HS-5 (cell line): ENCODE measurements around the gene HHIPL1.
"Not testable (repeated sequence)": the region's sequence is repeated elsewhere in the genome, so short reads cannot be mapped to it uniquely, and the experiment has no call there.

Experiments
- DNase-seq: peaks from one replicate; pipeline ENCODE4 v3.0.0-alpha.2; 2012; ENCODE audit warnings: low read depth

HHIPL1 gene

DNA sequence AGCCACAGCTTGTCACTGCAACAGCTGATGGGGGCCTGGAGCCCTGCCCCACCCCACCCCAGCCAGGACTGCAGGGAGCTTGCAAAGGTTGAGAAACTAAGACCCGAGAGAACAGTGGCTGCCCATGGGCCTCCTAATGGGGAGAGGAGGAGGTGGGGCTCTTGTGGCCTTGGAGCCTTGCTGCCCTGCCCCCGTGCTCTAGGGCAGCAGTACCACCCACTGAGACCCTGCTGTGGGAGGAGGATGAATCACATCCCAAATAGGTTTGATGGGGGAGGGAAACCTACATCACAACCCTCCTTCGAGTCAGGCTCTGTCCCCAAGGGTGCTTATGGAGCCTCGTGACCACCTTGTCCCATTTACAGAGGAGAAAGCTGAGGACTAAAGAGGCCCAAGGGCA is 15.9 kb downstream of the HHIPL1 start:
- DNase-seq: no peak

DNA sequence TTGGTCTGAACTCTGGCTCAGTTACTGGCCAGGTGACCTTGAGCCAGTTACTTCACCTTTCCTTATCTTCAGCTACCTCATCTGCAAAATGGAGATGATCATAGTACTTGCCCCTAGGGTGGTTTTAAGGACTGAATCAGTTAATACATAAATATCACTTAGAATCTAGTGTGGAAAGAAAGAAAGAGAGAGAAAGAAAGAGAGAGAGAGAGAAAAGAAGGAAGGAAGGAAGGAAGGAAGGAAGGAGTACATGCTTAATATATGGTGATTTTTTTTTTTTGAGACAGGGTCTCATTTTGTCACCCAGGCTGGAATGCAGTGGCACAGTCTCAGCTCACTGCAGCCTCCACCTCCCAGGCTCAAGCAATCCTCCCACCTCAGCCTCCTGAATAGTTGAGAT is 16.3 kb downstream of the HHIPL1 start:
- not testable (repeated sequence) for DNase-seq

DNA sequence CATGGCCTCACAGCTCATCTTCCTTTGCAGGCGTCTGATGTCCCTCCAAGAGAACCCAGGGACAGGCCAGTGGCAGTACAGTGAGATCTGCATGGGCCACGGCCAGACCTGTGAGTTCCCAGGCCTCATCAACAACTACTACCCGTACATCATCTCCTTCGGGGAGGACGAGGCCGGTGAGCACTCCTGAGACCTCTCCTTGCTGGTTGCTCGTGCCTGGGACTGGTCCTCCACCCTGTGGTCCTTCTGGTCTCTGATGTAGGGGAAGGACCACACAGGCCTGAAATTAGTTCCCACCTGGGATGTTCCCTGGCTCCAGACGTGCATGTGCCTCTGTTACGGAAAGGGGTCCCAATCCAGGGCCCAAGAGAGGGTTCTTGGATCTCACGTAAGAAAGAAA is 17.9 kb downstream of the HHIPL1 start:
- no peak for DNase-seq

DNA sequence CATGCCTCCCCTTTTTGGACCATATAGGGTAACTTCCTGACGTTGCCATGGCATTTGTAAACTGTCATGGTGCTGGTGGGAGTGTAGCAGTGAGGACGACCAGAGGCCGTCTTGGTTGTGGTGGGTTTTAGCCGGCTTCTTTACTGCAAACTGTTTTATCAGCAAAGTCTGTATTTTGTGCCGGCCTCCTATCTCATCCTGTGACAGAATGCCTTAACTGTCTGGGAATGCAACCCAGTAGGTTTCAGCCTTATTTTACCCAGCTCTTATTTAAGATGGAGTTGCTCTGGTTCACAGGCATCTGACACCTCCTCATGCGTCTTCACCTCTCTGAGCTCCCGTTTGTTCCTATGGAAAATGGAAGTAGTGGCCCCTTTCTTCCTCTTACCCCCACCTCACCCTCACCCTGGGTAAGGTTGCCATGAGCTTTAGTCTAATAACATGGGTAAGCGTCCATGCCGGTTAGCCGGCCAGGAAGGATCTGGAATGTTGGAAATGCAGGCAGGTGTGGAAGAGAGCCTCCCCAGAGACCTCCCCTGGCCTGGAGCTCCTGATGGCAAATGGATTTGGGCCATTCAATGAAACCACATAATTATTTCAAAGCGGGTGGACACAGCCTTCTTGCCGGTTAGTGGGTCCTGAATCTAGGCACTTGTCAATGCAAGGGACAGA is 18.6 kb downstream of the HHIPL1 start:
- no peak for DNase-seq

DNA sequence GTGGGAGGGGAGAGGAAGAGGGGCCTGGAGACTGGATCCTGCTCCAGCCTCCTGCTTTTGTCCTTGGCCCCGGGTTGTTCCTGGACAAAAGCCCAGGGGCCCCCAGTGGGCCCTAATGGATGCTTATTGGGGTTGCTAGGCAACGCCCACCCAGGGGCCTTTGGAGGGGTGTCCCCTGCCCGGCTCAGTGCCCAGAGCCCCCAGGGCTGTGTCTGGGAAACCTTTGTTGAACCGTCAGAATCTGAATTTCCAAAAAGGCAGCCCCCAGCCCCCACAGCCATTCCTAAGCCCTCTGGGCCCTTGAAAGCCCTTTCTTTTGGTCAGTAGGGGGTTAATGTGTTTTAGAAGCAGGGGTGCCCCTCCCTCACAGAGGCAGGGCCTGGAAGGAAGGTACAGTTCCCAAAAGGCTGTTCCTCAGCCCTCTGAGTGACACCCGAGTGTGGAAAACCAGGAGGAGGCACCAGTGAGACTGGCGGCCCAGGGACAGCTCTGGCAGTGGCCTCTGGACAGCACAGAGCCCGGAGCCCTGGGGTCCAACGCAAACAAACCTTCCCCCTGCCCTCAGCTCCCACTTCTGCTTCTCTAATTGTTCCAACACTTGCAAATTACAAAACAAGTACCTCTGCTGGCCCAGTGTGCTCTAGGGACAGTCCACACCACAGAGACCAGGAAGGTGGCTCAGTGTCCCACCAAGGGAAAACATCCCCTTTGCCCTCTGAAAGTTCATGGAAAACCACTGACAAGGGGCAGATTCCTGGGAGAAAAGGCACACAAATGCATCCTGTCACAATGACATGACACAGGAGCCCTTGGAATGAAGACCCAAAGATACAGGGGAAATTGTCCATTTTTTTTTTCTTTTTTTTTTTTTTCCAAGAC is 19.4 kb downstream of the HHIPL1 start:
- no peak for DNase-seq

DNA sequence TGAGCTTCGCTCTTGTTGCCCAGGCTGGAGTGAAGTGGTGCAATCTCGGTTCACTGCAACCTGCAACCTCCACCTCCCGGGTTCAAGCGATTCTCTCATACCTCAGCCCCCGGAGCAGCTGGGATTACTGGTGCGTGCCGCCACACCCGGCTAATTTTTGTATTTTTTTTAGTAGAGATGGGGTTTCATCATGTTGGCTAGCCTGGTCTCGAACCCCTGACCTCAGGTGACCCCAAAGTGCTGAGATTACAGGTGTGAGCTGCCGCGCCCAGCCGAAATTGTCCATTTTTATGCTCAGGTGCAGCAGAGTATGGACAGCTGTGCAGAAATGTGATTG is 20.0 kb downstream of the HHIPL1 start:
- no peak for DNase-seq

DNA sequence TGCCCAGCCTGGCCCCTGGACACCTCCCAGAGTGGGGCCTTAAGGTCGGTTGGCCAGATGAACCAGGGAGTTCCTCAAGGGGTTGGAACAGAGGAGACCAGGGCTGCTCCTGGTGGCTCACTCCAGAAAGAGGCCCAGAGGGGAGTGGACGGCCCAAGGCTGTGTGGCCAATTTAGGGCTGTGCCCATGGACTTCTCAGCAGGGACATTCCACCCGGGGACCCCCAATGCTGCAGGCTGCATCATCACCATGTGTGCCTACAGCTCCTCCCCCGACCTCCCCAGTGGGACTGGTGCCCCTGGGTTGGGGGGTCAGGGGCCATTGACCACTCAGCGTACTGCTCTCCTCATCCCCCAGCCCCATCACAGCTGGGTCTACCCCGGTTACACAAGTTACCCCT is 21.6 kb downstream of the HHIPL1 start:
- DNase-seq: no peak

DNA sequence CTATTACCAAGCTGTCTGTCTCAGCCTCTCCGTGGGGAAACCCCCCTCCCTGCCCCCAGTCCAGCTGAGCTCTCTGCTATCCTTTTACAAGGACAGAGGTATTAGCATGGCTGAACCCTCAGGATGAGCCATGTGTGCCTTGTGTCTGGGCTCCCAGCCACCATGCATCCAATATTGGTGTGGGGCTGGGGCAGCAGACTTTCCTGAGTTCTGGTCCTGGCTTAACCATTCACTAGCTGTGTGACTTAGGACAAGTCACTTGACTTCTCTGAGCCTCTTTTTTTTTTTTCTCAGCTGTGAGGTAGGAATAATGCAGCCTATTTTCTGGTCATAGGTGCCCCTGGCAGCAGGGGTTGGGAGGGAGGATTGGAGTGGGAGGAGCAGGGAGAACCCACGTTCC is 22.1 kb downstream of the HHIPL1 start:
- DNase-seq: no peak

DNA sequence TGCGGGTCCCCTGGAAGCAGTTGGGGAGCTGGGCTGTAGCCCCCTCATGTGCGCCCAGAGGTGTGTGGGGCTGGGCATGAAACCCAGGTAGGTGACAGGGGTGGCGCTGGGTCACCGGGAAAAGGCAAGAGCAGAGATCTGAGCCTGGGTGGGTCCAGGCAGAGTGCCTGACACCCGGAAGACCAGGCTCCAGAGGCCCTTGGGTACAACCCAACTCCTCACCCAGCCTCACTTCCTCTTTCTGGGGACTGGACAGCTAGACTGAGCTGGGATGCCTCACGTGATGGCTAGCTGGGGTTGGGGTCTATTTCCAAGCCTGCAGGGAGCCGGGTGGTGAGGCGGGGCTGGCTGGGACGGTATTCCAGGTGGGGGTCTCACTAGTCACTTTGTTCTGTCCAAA is 22.9 kb downstream of the HHIPL1 start:
- DNase-seq: no peak

DNA sequence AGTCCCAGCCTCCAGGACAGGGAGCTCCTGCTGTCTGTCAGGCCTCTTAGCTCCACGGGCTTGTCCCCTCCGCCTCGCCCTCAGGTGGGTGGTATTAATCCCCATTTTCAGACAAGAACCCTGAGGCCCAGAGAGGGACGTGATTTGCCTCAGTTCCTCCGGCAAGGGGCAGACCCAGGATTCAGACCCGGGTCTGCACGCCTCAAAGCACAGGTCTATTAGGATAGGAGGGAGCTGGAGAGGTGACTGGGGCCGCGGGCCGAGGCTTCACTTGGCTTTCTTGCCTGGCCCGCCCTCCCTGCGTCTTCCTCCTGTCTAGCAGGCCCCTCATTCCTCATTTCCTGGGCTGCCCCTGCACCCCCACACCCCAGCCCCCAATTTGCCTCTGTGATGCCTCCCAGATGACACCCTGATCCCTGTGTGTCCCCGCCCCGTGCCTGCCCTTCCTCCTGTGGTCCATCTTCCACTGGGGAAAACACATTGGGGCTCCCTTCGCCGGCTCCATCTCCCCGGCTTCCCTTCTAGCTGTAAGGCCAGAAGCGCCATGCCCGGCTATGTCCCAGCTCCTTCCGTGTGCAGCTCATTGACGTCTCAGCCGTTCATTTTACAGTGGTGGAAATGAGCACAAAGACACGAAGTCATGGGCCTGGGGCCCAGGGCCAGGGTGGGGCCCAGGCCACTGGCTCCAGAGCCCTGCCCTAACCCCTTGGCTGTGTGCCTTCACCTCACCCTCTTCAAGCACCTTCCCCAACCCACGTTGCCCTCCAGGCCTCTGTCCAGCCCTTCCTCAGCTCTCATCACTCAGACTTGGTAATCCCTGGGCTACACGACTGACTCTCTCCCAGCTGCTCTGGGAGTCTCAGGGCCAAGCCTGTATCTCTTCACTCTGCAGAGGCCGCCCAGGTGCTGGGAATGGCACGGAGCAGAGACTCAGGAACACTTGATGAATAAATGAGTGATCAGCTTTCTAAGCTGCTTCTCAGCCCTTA is 23.7 kb downstream of the HHIPL1 start:
- no peak for DNase-seq

DNA sequence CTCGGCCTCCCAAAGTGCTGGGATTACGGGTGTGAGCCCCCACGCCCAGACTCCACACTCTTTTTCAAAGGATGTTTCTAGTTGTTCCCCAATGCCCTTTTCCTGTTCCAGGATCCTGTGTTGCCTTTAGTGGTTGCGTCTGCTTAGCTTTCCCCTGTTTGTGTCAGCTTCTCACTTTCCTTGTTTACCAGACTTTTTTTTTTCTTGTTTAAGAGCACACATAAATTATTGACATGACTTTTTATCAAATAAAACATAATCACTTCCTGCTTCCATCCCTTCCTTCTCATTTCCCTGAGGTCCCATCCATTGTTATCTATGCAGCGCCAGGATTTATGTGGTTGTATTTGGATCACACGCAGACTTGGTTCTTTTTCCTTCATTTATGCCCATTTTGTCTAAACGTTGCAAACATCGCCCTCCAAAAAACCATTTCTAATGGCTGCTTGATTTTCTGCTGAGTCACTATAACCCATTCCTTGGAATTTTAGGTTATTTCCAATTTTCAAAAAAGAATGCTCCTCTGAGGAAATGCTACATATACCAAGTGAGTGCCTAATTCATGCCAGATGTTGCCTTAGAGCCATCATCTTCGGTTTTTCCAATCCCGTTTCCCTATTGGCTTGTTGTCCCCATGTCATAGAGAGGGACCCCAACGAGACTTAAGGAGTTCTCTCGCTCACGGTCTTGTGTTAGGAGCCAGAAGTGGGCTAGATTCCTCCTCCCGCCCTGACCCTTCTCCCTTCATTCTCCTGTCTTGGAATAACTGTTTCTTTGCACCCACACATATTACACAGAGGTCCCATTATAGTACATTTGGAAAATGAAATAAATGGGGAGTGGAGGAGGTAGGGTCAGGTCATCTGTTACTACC is 25.7 kb downstream of the HHIPL1 start:
- DNase-seq: no peak

DNA sequence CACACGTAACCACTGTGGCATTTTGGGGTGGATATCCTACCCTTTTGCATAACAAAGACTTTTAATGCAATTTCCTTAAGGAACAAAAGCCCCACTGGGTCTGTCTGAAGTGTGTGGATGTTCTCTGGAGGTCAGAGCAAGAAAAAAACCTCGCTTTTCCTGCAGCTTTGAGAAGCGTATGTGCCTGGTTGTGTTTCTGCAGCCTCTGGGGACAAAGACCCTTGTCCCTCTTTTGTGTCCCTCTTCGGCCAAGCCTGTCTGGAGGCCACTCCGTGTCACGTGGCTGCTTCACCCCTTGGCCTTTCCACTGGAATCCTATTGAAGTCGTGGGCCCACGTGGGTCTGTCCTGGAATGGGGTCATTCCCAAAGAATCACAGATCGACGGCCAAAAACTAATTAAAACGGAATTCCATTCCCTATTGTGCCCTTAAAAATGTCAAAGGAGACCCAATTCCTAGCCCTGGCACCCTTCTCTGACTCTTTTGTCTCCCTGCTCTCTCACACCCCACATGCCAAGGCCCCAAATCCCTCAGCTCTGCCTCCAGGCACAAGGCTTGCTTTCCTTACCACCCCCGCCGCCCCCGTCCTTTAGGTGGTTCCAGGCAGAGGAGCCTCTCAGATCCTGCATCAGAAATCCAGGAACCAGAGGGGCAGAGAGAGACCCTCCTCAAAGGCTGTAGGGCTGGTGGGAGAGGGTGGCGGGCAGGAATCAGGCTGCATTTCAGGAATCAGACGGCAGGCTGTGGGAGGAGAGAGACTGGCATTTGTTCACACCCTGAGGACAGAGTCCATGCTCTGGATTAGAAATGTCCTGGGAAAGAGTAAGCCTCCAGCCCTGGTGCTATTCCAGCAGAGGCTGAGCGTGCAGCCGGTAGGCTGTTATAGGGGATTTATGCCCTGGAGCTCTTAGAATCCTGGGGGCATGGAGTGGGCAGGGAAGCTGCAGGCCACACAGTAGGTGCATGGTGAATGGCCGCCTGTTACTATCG is 26.6 kb downstream of the HHIPL1 start:
- no peak for DNase-seq

DNA sequence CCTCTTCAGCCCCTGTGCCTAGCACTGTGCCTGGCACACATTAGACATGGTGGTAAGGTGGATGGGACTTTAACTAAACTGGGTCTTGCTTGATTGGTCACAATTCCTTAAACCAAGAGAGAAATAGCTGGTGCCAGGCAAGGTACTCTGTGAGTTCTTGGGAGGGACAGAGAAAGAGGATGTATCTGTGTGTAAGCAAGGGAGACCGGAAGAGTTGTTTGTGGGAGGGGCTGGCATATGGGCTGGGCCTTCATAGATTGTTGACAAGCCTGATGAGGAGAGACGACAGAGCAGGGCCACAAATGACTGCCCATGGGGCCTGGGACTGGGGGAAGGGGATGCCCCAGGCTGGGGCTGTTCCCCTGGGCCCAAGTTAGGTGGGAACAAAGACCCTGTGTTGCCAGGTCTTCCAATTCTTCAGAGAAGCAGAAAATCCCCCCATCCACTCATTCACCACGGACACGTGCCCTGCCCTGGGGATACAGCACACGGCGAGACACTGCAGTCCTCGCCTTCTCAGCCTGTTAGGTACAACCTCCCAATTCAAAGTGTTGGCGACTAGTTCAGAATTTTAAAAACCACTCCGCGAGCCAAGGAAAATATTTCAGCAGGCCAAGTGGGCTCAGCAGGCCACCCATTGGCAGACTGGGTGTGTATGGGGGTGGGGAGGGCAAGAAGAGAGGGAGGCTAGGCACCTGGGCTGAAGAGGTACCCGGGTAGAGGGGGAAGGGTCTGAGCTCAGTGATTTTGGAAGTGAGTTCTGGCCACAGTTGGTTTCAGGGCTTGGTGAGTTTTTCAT is 27.8 kb downstream of the HHIPL1 start:
- no peak for DNase-seq

DNA sequence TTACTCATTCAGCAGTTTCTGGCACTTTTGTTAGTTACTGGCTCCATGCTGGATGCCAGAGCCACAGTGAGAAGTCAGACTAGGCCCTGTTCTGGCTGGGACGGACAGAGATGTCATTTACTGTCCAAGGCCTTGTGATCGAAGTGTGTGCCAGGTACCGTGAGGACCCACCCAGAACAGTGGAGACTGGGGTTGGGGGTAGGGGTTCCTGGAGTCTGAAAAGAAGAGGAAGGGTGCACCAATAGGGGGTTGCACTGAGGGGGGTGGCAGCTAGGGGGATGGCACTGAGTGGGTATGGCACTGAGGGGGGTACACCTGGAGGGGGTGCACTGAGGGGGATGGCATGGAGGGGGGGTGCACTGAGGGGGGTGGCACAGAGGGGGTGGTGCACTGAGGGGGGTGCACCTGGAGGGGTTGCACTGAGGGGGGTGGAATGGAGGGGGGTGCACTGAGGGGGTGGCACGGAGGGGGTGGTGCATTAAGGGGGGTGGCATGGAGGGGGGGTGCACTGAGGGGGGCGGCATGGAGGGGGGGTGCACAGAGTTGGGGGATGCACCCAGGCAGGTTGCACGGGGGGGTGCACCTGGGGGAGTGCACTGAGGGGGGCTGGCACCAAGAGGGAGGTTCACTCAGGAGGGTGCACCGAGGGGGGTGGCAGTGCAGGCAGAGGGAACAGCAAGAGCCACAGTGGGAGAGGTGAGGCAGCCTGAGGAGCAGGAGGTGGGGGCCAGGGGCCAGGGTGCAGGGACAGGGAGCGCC is 28.6 kb downstream of the HHIPL1 start:
- no peak for DNase-seq

DNA sequence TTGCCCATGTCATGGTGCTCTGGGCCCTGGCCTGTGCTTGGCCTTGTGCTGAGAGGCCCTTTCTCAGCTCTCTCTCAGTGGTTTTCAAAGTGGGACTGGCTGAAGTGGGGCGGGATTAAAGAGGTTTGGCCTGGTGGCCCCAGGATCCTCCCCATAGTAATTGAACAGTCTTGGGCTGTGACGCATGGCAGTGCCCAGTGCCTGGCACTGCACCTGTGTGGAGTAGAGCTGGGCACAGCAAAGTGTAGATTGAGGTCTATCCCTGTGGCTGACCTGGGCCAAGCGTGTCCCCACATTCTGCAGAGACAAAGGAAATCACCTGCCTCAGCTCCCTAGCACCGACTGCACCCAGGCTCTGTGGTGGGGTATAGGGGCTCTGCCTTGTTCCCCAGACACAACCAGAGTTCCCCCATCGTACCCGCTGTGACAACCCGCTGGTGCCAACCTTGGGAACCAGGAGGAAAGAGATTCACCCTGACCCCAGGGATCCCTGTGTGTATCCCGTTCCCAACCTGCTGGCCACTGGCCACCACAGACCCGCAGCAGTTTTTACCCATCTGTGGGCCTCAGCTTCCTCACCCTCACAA is 29.2 kb downstream of the HHIPL1 start:
- DNase-seq: no peak

DNA sequence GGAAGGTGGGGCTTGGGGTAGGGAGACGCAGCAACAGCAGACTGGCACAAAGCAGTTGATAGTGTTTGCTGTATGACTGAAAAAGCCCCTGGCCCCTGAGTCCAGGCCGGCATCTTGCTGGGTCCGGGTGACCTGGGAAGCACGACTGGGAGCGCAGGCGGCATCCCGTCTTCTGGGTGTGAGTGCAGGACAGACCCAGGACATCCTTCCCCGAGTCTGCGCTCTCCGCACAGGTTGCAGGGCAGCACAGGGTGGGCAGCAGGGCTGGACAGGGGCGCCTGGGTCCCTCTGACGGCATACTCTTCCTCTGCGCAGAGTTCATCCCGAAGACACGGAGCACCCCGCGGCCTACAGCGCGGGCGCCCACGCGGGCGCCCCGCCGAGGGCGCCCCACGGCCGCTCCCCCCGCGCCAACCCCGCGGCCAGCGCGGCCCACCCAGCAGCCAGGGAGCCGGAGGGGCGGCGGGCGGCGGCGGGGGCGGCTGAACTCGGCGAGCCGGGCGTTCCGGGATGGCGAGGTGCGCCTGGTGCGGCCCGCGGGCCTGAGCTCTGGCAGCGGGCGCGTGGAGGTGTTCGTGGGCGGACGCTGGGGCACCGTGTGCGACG is 29.9 kb downstream of the HHIPL1 start:
- no peak for DNase-seq

DNA sequence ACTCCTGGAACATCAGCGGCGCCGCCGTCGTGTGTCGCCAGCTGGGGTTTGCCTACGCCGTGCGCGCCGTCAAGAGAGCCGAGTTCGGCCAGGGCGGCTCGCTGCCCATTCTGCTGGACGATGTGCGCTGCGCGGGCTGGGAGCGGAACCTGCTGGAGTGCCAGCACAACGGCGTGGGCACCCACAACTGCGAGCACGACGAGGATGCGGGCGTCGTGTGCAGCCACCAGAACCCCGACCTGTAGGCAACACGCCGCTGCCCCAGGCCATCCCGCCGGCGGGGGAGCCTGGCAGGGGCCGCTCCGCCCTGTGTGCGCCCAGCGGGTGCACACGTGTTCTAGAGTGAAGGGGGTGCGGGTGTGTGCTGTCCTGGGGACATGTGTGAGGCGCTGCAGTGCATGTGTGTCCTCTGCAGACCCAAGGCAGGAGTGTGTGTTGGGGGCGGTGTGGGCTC is 30.5 kb downstream of the HHIPL1 start:
- no peak for DNase-seq

DNA sequence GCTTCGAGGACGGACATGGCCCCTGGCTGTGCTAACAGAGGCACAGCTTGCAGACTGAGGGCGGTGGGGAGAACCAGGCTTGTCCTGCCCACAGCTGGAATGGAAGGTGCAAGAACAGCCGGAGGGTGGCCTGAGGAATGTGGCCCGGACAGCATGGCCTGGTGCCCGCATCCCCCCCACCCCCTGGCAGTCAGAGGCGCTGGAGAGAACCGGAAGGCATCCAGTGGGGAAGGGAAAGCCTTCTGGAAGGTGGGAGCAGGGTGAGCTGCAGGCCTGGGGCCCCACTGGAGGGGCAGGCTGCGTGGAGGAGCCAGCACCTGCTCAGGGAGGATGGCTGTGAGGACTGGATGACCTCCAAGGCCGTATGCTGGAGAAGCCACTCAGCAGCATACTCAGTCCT is 31.0 kb downstream of the HHIPL1 start:
- DNase-seq: no peak
